HepG2 (cell line): ENCODE measurements around the gene DIS3L2.

Experiments
- AKAP8 ChIP-seq: sonication (generic); formaldehyde crosslinking; IDR thresholded peaks from 2 replicates; pipeline ENCODE4 v1.5.1; 2020; ENCODE audit warnings: mild to moderate bottlenecking, missing genetic modification reagents
- DNMT1 ChIP-seq: sonication (generic); formaldehyde crosslinking; IDR thresholded peaks from 2 replicates; pipeline ENCODE4 v1.5.1; 2020; ENCODE audit warnings: mild to moderate bottlenecking, missing genetic modification reagents
- EZH2 ChIP-seq: conservative IDR thresholded peaks from 2 replicates; pipeline ENCODE4 v1.6.1; 2012; ENCODE audit warnings: mild to moderate bottlenecking, low read depth, low read length, moderate library complexity
- NFYB ChIP-seq: sonication (generic); formaldehyde crosslinking; IDR thresholded peaks from 2 replicates; pipeline ENCODE4 v1.4.0; 2020; ENCODE audit warnings: missing genetic modification reagents
- POLR2A ChIP-seq, 2 experiments: IDR thresholded peaks; 2 replicates each; pipeline ENCODE4 v1.6.1; 2011; ENCODE audit warnings: low read depth in 2 of 2, low read length in 2 of 2, mild to moderate bottlenecking in 1 of 2, moderate library complexity in 1 of 2; ENCODE audit not compliant: insufficient read depth in 1 of 2
- POLR2AphosphoS5 ChIP-seq: IDR thresholded peaks from 2 replicates; pipeline ENCODE4 v1.6.1; 2012; ENCODE audit warnings: low read depth, low read length
- ZNF30 ChIP-seq: sonication (generic); formaldehyde crosslinking; IDR thresholded peaks from 2 replicates; pipeline ENCODE4 v1.5.0; 2020; ENCODE audit warnings: mild to moderate bottlenecking, missing genetic modification reagents
- ZNF556 ChIP-seq: sonication (generic); formaldehyde crosslinking; IDR thresholded peaks from 2 replicates; pipeline ENCODE4 v1.4.0; 2020; ENCODE audit warnings: mild to moderate bottlenecking, missing genetic modification reagents, borderline replicate concordance
- ZNF562 ChIP-seq: sonication (generic); formaldehyde crosslinking; IDR thresholded peaks from 2 replicates; pipeline ENCODE4 v1.8.0; 2022; ENCODE audit warnings: missing genetic modification reagents, borderline replicate concordance
- ZNF737 ChIP-seq: sonication (generic); formaldehyde crosslinking; IDR thresholded peaks from 2 replicates; pipeline ENCODE4 v1.5.0; 2020; ENCODE audit warnings: missing genetic modification reagents, mild to moderate bottlenecking, borderline replicate concordance
- TF ChIP-seq, protein P1 (sequence below): sonication (generic); formaldehyde crosslinking; IDR thresholded peaks from 2 replicates; pipeline ENCODE4 v1.5.0; 2020; ENCODE audit warnings: mild to moderate bottlenecking, missing genetic modification reagents, moderate library complexity
- TF ChIP-seq, protein P2 (sequence below): sonication (generic); formaldehyde crosslinking; IDR thresholded peaks from 2 replicates; pipeline ENCODE4 v1.5.1; 2020; ENCODE audit warnings: mild to moderate bottlenecking, missing genetic modification reagents, moderate library complexity

DNA sequence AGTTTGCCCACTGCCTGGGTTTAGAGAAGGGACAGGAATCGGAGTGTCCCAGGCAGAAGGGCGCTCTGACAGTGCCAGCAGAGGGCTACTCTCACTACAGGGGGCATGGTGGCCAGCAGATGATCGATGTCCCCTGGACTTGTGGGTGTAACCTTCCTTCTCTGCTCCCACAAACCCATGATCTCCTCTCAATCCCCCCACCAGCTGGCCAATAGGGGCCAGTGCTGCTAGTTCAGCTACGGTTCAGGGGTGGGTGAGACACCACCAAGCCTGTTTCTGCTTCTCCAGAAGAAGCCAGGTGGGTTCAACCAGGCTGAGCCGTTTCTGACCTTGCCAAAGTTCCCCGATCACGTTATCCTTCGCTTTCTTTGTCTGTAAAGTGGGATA lies 36.6 kb upstream of the DIS3L2 start:
- TF ChIP-seq ZNF562 (CRISPR knock-in tag) (no peak), EZH2 (no peak), ZNF737 (CRISPR knock-in tag) (no peak), POLR2A (IDR thresholded peaks at IDR 0.05; ENCODE audit: insufficient read depth in 1 of 2, low read depth in 2 of 2, low read length in 2 of 2) (no peak), ZNF556 (CRISPR knock-in tag) (no peak), AKAP8 (CRISPR knock-in tag) (no peak), DNMT1 (CRISPR knock-in tag) (no peak), NFYB (CRISPR knock-in tag) (no peak), ZNF30 (no peak), POLR2AphosphoS5 (no peak)
- TF ChIP-seq, protein P1, sequence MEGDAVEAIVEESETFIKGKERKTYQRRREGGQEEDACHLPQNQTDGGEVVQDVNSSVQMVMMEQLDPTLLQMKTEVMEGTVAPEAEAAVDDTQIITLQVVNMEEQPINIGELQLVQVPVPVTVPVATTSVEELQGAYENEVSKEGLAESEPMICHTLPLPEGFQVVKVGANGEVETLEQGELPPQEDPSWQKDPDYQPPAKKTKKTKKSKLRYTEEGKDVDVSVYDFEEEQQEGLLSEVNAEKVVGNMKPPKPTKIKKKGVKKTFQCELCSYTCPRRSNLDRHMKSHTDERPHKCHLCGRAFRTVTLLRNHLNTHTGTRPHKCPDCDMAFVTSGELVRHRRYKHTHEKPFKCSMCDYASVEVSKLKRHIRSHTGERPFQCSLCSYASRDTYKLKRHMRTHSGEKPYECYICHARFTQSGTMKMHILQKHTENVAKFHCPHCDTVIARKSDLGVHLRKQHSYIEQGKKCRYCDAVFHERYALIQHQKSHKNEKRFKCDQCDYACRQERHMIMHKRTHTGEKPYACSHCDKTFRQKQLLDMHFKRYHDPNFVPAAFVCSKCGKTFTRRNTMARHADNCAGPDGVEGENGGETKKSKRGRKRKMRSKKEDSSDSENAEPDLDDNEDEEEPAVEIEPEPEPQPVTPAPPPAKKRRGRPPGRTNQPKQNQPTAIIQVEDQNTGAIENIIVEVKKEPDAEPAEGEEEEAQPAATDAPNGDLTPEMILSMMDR (CRISPR knock-in tag): no peak
- TF ChIP-seq, protein P2, sequence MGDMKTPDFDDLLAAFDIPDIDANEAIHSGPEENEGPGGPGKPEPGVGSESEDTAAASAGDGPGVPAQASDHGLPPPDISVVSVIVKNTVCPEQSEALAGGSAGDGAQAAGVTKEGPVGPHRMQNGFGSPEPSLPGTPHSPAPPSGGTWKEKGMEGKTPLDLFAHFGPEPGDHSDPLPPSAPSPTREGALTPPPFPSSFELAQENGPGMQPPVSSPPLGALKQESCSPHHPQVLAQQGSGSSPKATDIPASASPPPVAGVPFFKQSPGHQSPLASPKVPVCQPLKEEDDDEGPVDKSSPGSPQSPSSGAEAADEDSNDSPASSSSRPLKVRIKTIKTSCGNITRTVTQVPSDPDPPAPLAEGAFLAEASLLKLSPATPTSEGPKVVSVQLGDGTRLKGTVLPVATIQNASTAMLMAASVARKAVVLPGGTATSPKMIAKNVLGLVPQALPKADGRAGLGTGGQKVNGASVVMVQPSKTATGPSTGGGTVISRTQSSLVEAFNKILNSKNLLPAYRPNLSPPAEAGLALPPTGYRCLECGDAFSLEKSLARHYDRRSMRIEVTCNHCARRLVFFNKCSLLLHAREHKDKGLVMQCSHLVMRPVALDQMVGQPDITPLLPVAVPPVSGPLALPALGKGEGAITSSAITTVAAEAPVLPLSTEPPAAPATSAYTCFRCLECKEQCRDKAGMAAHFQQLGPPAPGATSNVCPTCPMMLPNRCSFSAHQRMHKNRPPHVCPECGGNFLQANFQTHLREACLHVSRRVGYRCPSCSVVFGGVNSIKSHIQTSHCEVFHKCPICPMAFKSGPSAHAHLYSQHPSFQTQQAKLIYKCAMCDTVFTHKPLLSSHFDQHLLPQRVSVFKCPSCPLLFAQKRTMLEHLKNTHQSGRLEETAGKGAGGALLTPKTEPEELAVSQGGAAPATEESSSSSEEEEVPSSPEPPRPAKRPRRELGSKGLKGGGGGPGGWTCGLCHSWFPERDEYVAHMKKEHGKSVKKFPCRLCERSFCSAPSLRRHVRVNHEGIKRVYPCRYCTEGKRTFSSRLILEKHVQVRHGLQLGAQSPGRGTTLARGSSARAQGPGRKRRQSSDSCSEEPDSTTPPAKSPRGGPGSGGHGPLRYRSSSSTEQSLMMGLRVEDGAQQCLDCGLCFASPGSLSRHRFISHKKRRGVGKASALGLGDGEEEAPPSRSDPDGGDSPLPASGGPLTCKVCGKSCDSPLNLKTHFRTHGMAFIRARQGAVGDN: no peak
